GM18870 (cell line): ENCODE data around the gene ACYP1.
"Not testable (repeated sequence)": the region's sequence is repeated elsewhere in the genome, so short reads cannot be mapped to it uniquely, and the experiment has no call there.

Source experiments
- ATAC-seq: cut with Tn5 transposase; IDR thresholded peaks from one replicate; pipeline ENCODE4 v1.9.1; 2021; ENCODE audit warnings: moderate library complexity; ENCODE audit not compliant: unreplicated experiment

Gene ACYP1

GRCh38 chr14:75068294-75069120, 4.7 kb upstream of the ACYP1 start:
- ATAC-seq: no peak

GRCh38 chr14:75067765-75068164, 3.9 kb upstream of the ACYP1 start:
- ATAC-seq: not testable (repeated sequence)

- no peak for ATAC-seq
These were observed 3.4 kb upstream of the ACYP1 start for GRCh38 chr14:75067212-75067611.

GRCh38 chr14:75066691-75067090, 2.9 kb upstream of the ACYP1 start:
- no peak for ATAC-seq

GRCh38 chr14:75064205-75064567, 362 bp upstream of the ACYP1 start:
- ATAC-seq: peak; percentile 8

GRCh38 chr14:75063013-75063412, 811 bp downstream of the ACYP1 start:
- ATAC-seq: no peak

- no peak for ATAC-seq
These were observed 3.4 kb downstream of the ACYP1 start for GRCh38 chr14:75060420-75060819.

GRCh38 chr14:75059642-75060041, 4.2 kb downstream of the ACYP1 start:
- ATAC-seq: no peak

GRCh38 chr14:75054421-75054820, 9.4 kb downstream of the ACYP1 start:
- no peak for ATAC-seq

- ATAC-seq: no peak
These were observed 10.2 kb downstream of the ACYP1 start for GRCh38 chr14:75053396-75054291.

GRCh38 chr14:75051556-75051899, 12.3 kb downstream of the ACYP1 start:
- ATAC-seq: peak; percentile 15

- peak; percentile 50 for ATAC-seq
These were observed 12.8 kb downstream of the ACYP1 start, which contains the start of gene MLH3 for GRCh38 chr14:75050852-75051555. MLH3 (minus strand) TSS chr14:75051467; CDS start chr14:75049655, 1,812 bp downstream.

- ATAC-seq: no peak
These were observed 14.1 kb downstream of the ACYP1 start for GRCh38 chr14:75049731-75050201.

GRCh38 chr14:75049136-75049535, 14.7 kb downstream of the ACYP1 start:
- ATAC-seq: no peak

- no peak for ATAC-seq
These were observed 15.7 kb downstream of the ACYP1 start for GRCh38 chr14:75048101-75048500.

GRCh38 chr14:75047506-75047905, 16.3 kb downstream of the ACYP1 start:
- ATAC-seq: no peak

- ATAC-seq: no peak
These were observed 16.9 kb downstream of the ACYP1 start for GRCh38 chr14:75046899-75047298.

GRCh38 chr14:75046275-75046674, 17.5 kb downstream of the ACYP1 start:
- ATAC-seq: no peak

- no peak for ATAC-seq
These were observed 19.1 kb downstream of the ACYP1 start for GRCh38 chr14:75044752-75045151.

- no peak for ATAC-seq
These were observed 19.5 kb downstream of the ACYP1 start for GRCh38 chr14:75044322-75044721.

GRCh38 chr14:75042035-75042434, 21.8 kb downstream of the ACYP1 start:
- no peak for ATAC-seq
